ENCODE data around the gene GMPPB. TPM values are rescaled to one million over a fixed set of nuclear protein-coding genes. Genes with fewer than 3 reads are reported as not detected.

The GMPPB gene
- total and polyA plus RNA-seq, 9 of the 15 experiments (the other 6 are each of a cell fraction or from before 2014, with no cell fraction given), result 0.53 to 17.4 (median 8.1) TPM

DNA sequence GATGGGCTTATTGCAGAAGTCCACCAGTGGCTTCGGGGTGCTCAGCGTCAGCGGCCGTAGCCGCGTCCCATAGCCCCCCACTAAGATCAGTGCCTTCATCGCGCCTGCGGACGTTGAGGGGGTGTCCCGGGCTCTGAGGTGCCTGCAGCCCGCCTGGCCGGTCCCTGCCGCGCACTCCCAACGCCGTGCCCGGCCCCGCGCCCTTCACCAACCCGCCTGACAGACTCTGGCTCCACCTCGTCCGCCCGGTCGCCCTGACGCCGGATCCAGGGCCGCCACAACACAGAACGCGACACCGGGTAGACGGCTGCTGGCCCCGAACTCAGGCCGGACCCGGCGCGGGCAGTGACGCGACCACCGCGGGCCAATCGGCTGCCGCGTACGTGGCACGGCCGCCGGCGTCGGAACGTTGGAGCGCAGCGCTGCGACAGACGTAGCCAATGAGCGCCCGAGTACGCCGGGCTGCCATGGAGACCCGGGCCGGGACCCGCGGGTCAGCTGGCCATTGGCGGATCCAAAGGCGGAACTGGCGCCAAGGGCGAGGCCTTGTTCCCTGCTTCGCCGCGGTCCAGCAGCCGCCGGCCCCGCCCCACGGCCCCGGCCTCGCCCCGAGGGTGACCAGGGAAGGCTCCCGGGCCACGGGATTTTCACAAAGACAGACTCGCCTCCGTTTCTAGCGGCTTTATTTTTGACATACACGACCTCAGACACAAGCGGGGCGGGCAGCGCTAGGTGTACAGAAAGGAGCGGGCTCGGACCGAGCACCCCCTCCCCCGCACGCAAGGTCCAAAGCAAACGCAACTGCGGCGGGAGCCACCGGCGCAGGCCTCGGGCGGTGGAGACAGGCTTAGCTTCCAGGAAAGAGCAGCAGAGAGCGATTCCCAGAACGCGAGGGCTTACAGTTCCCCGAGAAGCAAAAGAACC lies at the start of gene GMPPB (continued):
- TF ChIP-seq, protein P1, sequence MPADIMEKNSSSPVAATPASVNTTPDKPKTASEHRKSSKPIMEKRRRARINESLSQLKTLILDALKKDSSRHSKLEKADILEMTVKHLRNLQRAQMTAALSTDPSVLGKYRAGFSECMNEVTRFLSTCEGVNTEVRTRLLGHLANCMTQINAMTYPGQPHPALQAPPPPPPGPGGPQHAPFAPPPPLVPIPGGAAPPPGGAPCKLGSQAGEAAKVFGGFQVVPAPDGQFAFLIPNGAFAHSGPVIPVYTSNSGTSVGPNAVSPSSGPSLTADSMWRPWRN (IDR thresholded peaks at IDR 0.05; ENCODE audit: low read depth), result no peak
- TF ChIP-seq ZNF717 (CRISPR knock-in tag; IDR thresholded peaks at IDR 0.05) (no peak), TEAD4 (IDR thresholded peaks at IDR 0.05; ENCODE audit: low read length) (no peak), TEAD4 (CRISPR knock-in tag; IDR thresholded peaks at IDR 0.05; ENCODE audit: borderline replicate concordance) (no peak), ZSCAN29 (IDR thresholded peaks at IDR 0.05) (no peak), MED1 (CRISPR knock-in tag; IDR thresholded peaks at IDR 0.05; ENCODE audit: borderline replicate concordance) (no peak), ZNF212 (CRISPR knock-in tag; IDR thresholded peaks at IDR 0.05) (no peak), HEY1 (CRISPR knock-in tag; IDR thresholded peaks at IDR 0.05; ENCODE audit: borderline replicate concordance) (no peak), TAF9B (IDR thresholded peaks at IDR 0.05; ENCODE audit: partially characterized antibody) (no peak), BACH1 (tag; IDR thresholded peaks at IDR 0.05) (no peak), NFE2 (IDR thresholded peaks at IDR 0.05; ENCODE audit: low read depth) (no peak), ZNF274 (IDR thresholded peaks at IDR 0.05; ENCODE audit: borderline replicate concordance, low read depth, low read length) (no peak), ELF1 (tag; IDR thresholded peaks at IDR 0.05) (peak; percentile 57; the same call in 1 of the 2 replicates), RBM34 (IDR thresholded peaks at IDR 0.05; ENCODE audit: borderline replicate concordance, insufficient read depth, low read length) (peak; percentile 84; the same call in 1 of the 2 replicates), PYGO2 (tag; IDR thresholded peaks at IDR 0.05) (no peak), TAF15 (IDR thresholded peaks at IDR 0.05; ENCODE audit: low read depth, low read length) (no peak)
- TF ChIP-seq, protein P2, sequence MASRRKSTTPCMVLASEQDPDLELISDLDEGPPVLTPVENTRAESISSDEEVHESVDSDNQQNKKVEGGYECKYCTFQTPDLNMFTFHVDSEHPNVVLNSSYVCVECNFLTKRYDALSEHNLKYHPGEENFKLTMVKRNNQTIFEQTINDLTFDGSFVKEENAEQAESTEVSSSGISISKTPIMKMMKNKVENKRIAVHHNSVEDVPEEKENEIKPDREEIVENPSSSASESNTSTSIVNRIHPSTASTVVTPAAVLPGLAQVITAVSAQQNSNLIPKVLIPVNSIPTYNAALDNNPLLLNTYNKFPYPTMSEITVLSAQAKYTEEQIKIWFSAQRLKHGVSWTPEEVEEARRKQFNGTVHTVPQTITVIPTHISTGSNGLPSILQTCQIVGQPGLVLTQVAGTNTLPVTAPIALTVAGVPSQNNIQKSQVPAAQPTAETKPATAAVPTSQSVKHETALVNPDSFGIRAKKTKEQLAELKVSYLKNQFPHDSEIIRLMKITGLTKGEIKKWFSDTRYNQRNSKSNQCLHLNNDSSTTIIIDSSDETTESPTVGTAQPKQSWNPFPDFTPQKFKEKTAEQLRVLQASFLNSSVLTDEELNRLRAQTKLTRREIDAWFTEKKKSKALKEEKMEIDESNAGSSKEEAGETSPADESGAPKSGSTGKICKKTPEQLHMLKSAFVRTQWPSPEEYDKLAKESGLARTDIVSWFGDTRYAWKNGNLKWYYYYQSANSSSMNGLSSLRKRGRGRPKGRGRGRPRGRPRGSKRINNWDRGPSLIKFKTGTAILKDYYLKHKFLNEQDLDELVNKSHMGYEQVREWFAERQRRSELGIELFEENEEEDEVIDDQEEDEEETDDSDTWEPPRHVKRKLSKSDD (conservative IDR thresholded peaks at IDR 0.05; ENCODE audit: low read length), result no peak
- TF ChIP-seq, protein P3, sequence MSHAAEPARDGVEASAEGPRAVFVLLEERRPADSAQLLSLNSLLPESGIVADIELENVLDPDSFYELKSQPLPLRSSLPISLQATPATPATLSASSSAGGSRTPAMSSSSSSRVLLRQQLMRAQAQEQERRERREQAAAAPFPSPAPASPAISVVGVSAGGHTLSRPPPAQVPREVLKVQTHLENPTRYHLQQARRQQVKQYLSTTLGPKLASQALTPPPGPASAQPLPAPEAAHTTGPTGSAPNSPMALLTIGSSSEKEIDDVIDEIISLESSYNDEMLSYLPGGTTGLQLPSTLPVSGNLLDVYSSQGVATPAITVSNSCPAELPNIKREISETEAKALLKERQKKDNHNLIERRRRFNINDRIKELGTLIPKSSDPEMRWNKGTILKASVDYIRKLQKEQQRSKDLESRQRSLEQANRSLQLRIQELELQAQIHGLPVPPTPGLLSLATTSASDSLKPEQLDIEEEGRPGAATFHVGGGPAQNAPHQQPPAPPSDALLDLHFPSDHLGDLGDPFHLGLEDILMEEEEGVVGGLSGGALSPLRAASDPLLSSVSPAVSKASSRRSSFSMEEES (CRISPR knock-in tag; IDR thresholded peaks at IDR 0.05), result no peak
- TF ChIP-seq, protein P4, sequence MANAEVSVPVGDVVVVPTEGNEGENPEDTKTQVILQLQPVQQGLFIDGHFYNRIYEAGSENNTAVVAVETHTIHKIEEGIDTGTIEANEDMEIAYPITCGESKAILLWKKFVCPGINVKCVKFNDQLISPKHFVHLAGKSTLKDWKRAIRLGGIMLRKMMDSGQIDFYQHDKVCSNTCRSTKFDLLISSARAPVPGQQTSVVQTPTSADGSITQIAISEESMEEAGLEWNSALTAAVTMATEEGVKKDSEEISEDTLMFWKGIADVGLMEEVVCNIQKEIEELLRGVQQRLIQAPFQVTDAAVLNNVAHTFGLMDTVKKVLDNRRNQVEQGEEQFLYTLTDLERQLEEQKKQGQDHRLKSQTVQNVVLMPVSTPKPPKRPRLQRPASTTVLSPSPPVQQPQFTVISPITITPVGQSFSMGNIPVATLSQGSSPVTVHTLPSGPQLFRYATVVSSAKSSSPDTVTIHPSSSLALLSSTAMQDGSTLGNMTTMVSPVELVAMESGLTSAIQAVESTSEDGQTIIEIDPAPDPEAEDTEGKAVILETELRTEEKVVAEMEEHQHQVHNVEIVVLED (CRISPR knock-in tag; IDR thresholded peaks at IDR 0.05), result peak; percentile 99
- TF ChIP-seq, protein P5, sequence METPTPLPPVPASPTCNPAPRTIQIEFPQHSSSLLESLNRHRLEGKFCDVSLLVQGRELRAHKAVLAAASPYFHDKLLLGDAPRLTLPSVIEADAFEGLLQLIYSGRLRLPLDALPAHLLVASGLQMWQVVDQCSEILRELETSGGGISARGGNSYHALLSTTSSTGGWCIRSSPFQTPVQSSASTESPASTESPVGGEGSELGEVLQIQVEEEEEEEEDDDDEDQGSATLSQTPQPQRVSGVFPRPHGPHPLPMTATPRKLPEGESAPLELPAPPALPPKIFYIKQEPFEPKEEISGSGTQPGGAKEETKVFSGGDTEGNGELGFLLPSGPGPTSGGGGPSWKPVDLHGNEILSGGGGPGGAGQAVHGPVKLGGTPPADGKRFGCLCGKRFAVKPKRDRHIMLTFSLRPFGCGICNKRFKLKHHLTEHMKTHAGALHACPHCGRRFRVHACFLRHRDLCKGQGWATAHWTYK (CRISPR knock-in tag; IDR thresholded peaks at IDR 0.05), result no peak

All from K562 (cell line).